Stimulated activated naive B cell treated with anti-CD40 and anti-IgM and Interleukin-4, amounts not matched to agents 10 μg/mL and 1 μg/mL and 100 μg/mL, for 72 hours (primary cell): ENCODE measurements around the gene P3R3URF.

ENCODE experiments used
- ATAC-seq, 2 donors: fragments of 150-1000 bp; cut with Tn5 transposase; replicated peaks; 2 replicates each; pipeline ENCODE4 v1.10.0; 2021; ENCODE audit warnings: moderate library complexity in 1 of 2
- DNase-seq: peaks from one replicate; pipeline ENCODE4 v3.0.0; 2021
- H3K27ac Mint-ChIP-seq: one replicate; pipeline ENCODE4 v1.8.0; 2022; ENCODE audit warnings: mild to moderate bottlenecking, mixed read lengths
- H3K27me3 Mint-ChIP-seq, 2 donors: one replicate each; pipeline ENCODE4 v1.8.0; 2022; ENCODE audit warnings: mixed read lengths in 2 of 2
- H3K36me3 Mint-ChIP-seq, 2 donors: one replicate each; pipeline ENCODE4 v1.8.0; 2022; ENCODE audit warnings: mixed read lengths in 2 of 2, mild to moderate bottlenecking in 1 of 2
- H3K4me1 Mint-ChIP-seq, 2 donors: one replicate each; pipeline ENCODE4 v1.8.0; 2022; ENCODE audit warnings: mixed read lengths in 2 of 2, mild to moderate bottlenecking in 1 of 2
- H3K4me3 Mint-ChIP-seq, 2 donors: one replicate each; pipeline ENCODE4 v1.8.0; 2022; ENCODE audit warnings: mild to moderate bottlenecking in 2 of 2, mixed read lengths in 2 of 2, moderate library complexity in 1 of 2
- H3K9me3 Mint-ChIP-seq, 2 donors: one replicate each; pipeline ENCODE4 v1.8.0; 2022; ENCODE audit warnings: mixed read lengths in 2 of 2, mild to moderate bottlenecking in 1 of 2

P3R3URF gene

GRCh38 chr1:46172321-46172720 is 4.0 kb downstream of the P3R3URF start:
- no peak for DNase-seq
- no peaks in the 10 kb centered on the region for H3K36me3 Mint-ChIP-seq
- H3K27ac Mint-ChIP-seq = no peak overlapping the region
- no peaks in the 10 kb centered on the region for H3K9me3 Mint-ChIP-seq
- peaks cover 0 to 5% of the 10 kb centered on the region in 2 donors for H3K27me3 Mint-ChIP-seq
- no peak for ATAC-seq
- H3K4me3 Mint-ChIP-seq = no peak overlapping the region
- H3K4me1 Mint-ChIP-seq = peaks cover 16 to 20% of the 10 kb centered on the region in 2 donors

DNA sequence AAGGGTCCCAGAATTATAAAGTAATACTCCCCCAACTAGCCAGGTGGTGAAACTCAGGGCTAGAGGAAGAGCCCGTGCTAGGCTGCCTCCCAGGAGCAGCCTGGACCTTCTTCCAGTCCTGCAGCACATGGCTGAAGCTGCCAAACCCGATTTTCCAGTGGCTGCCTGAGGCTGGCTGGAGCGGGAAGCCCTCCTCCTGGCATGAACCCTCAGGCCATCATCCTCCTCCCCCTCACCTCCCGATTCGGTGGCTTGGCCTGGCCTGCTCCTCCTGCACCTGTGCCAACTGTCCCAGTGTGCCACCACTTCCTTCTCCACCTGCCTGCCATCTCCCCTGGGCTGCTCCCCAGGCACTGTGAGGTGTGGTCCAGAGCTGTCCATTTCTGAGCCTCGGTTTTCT is 4.4 kb downstream of the P3R3URF start:
- no peak for DNase-seq
- ATAC-seq = no peak
- Mint-ChIP-seq H3K36me3 (no peaks in the 10 kb centered on the region), H3K27me3 (peaks cover 4 to 5% of the 10 kb centered on the region in 2 donors), H3K27ac (no peak overlapping the region), H3K4me3 (no peak overlapping the region), H3K9me3 (no peaks in the 10 kb centered on the region), H3K4me1 (peaks cover 20 to 25% of the 10 kb centered on the region in 2 donors)

GRCh38 chr1:46171351-46171750 is 4.9 kb downstream of the P3R3URF start:
- Mint-ChIP-seq H3K27me3 (peaks cover 5 to 6% of the 10 kb centered on the region in 2 donors), H3K9me3 (no peaks in the 10 kb centered on the region), H3K4me1 (peaks cover 24 to 26% of the 10 kb centered on the region in 2 donors), H3K4me3 (no peak overlapping the region), H3K36me3 (no peaks in the 10 kb centered on the region), H3K27ac (no peak overlapping the region)
- DNase-seq = no peak
- no peak for ATAC-seq

DNA sequence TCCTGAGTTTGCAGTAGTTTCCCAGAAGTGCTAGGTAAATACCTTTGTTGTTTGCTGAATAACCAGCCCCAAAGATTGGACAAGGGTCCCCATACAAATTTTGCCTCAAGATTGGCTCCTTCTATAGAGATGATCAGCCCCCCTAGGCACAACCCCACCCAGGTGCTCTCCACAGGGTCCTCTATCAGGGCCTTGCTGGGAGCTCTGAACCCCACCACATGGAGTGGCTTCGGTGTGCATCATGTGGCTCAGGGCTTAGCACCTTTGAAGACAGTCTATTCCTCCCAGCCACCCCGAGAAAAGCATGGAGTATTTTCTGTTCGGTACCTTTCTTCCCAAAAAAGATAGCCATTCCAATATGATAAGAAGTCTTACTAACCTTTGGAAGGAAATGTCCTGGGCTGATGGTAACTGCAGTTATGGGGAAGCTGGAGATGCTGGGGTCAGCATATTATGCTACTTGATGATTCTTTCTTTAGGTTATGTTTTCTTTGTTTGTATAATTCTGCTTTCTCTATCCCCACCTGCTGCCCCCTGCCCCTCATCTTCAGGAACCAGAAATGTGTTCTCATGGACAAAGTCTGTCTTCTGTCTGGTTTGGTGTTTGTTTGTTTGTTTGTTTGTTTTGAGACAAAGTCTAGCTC is 6.4 kb downstream of the P3R3URF start:
- no peak for DNase-seq
- Mint-ChIP-seq H3K27ac (no peak overlapping the region), H3K9me3 (no peaks in the 10 kb centered on the region), H3K4me3 (no peak overlapping the region), H3K36me3 (no peaks in the 10 kb centered on the region), H3K27me3 (peaks cover 5 to 12% of the 10 kb centered on the region in 2 donors), H3K4me1 (peaks cover 25 to 27% of the 10 kb centered on the region in 2 donors)
- no peak for ATAC-seq

GRCh38 chr1:46168477-46168876 is 7.8 kb downstream of the P3R3URF start:
- H3K4me1 Mint-ChIP-seq = peaks cover 25 to 27% of the 10 kb centered on the region in 2 donors
- no peaks in the 10 kb centered on the region for H3K36me3 Mint-ChIP-seq
- ATAC-seq (no peak), DNase-seq (no peak)
- H3K4me3 Mint-ChIP-seq = no peak overlapping the region
- no peak overlapping the region for H3K27ac Mint-ChIP-seq
- H3K27me3 Mint-ChIP-seq = peaks cover 14 to 16% of the 10 kb centered on the region in 2 donors
- H3K9me3 Mint-ChIP-seq = no peaks in the 10 kb centered on the region

- Mint-ChIP-seq H3K4me3 (peak overlapping the region; percentile 82 to 89), H3K27ac (peak overlapping the region; percentile 85), H3K4me1 (peaks cover 21 to 27% of the 10 kb centered on the region in 2 donors), H3K27me3 (peaks cover 14 to 16% of the 10 kb centered on the region in 2 donors), H3K9me3 (no peaks in the 10 kb centered on the region), H3K36me3 (no peaks in the 10 kb centered on the region)
- DNase-seq = no peak
- ATAC-seq = peak; percentile 59 to 63
These were observed 9.5 kb downstream of the P3R3URF start for GRCh38 chr1:46166521-46167462.

GRCh38 chr1:46160212-46160611 is 16.1 kb downstream of the P3R3URF start:
- DNase-seq (no peak), ATAC-seq (no peak)
- Mint-ChIP-seq H3K4me1 (no peaks in the 10 kb centered on the region), H3K4me3 (no peak overlapping the region), H3K36me3 (no peaks in the 10 kb centered on the region), H3K9me3 (no peaks in the 10 kb centered on the region), H3K27me3 (peaks cover 9 to 10% of the 10 kb centered on the region in 2 donors), H3K27ac (no peak overlapping the region)

- H3K27ac Mint-ChIP-seq = no peak overlapping the region
- DNase-seq (no peak), ATAC-seq (no peak)
- H3K4me3 Mint-ChIP-seq = no peak overlapping the region
- peaks cover 3 to 6% of the 10 kb centered on the region in 2 donors for H3K27me3 Mint-ChIP-seq
- peaks cover 0 to 5% of the 10 kb centered on the region in 2 donors for H3K4me1 Mint-ChIP-seq
- no peaks in the 10 kb centered on the region for H3K36me3 Mint-ChIP-seq
- H3K9me3 Mint-ChIP-seq = peaks cover 0 to 2% of the 10 kb centered on the region in 2 donors
These were observed 16.8 kb downstream of the P3R3URF start for GRCh38 chr1:46159516-46159915.

DNA sequence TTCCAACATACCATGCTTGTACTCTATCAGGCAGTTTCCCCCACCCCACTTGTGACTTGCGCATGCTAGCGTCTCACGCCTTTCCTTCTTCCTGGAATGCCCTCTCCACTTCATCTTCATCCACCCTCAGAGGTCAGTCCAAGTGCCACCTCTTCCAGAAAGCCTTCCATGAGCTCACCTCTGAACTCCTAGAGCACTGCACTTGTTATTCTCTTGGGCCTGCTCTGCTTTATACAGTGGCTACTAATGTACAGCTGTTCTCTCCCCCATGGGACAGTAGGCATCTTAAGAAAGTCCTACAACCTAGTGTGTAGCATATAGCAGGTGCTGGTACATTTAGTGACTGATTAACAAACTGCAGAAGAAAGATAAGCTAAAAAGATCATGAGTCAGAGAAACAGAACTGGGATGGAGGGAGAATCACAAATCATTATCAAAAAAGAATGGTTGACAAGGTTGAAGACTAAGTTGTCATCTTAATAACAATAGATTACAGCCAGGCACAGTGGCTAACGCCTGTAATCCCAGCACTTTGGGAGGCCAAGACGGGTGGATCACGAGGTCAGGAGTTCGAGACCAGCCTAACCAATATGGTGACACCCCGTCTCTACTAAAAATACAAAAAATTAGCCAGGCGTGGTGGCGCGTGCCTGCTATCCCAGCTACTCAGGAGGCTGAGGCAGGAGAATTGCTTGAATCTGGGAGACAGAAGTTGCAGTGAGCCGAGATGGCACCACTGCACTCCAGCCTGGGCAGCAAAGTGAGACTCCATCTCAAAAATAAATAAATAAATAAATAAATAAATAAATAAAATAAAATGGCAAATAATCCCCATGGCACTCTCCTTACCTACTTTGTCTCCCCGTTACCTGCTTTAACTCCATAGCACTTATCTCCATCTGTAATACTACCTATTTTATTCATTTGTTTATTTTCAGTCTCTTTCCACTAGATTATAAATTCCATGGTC is 17.7 kb downstream of the P3R3URF start:
- ATAC-seq = peak; percentile 48 to 56
- no peak for DNase-seq
- Mint-ChIP-seq H3K4me1 (peaks cover 3 to 14% of the 10 kb centered on the region in 2 donors), H3K36me3 (no peaks in the 10 kb centered on the region), H3K27ac (no peak overlapping the region), H3K4me3 (no peak overlapping the region), H3K27me3 (peaks cover 0 to 3% of the 10 kb centered on the region in 2 donors), H3K9me3 (peaks cover 0 to 3% of the 10 kb centered on the region in 2 donors)

DNA sequence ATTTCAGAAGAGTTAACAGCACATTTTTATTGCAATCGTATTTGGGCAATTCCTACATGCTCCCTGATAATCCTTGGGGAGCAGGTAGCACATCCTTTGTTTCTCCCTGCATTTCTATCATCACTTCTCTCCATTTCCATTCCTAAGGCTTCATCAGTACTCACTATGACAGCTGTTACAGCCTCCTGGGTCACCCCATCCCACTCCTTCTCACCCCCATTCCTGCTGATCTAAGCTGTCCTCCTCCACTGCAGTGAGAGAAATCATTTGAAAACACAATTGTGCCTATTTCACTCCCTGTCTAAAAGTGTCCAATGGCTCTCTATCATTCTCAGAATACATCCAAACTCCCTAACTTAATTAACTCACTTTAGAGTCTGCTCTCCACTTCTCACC is 18.4 kb downstream of the P3R3URF start:
- H3K4me1 Mint-ChIP-seq = peaks cover 8 to 18% of the 10 kb centered on the region in 2 donors
- ATAC-seq (no peak), DNase-seq (no peak)
- no peak overlapping the region for H3K27ac Mint-ChIP-seq
- H3K9me3 Mint-ChIP-seq = peaks cover 0 to 3% of the 10 kb centered on the region in 2 donors
- no peaks in the 10 kb centered on the region for H3K36me3 Mint-ChIP-seq
- H3K27me3 Mint-ChIP-seq = peaks cover 0 to 3% of the 10 kb centered on the region in 2 donors
- H3K4me3 Mint-ChIP-seq = no peak overlapping the region

GRCh38 chr1:46153732-46154131 is 22.6 kb downstream of the P3R3URF start:
- ATAC-seq (no peak), DNase-seq (no peak)
- H3K4me3 Mint-ChIP-seq = no peak overlapping the region
- peaks cover 26 to 47% of the 10 kb centered on the region in 2 donors for H3K4me1 Mint-ChIP-seq
- H3K27ac Mint-ChIP-seq = no peak overlapping the region
- H3K27me3 Mint-ChIP-seq = no peaks in the 10 kb centered on the region
- H3K9me3 Mint-ChIP-seq = peaks cover 0 to 3% of the 10 kb centered on the region in 2 donors
- H3K36me3 Mint-ChIP-seq = no peaks in the 10 kb centered on the region

DNA sequence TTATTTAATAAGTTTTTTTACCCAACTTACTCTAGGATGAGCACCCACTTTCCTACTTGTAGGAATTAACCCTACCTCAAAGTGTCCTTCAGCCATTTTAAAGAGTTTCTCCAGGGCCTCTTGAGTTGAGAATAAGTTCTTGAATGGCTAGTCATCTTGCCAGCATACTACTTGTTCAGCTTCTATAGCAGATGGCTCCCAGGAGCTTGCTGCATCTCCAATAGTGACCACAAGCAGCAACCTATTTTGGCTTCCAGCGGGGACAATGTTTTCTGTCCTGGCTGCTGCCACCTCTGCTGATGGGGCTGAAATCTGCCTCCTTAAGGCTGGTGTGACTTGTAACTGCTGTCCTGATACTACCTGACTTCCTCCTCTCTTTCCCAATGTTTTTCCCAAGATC is 23.1 kb downstream of the P3R3URF start:
- no peak overlapping the region for H3K4me3 Mint-ChIP-seq
- DNase-seq = no peak
- peaks cover 0 to 3% of the 10 kb centered on the region in 2 donors for H3K9me3 Mint-ChIP-seq
- peaks cover 26 to 47% of the 10 kb centered on the region in 2 donors for H3K4me1 Mint-ChIP-seq
- no peak overlapping the region for H3K27ac Mint-ChIP-seq
- H3K36me3 Mint-ChIP-seq = no peaks in the 10 kb centered on the region
- ATAC-seq = no peak
- H3K27me3 Mint-ChIP-seq = no peaks in the 10 kb centered on the region

- ATAC-seq = peak; percentile 100
- Mint-ChIP-seq H3K27ac (peak overlapping the region; percentile 80), H3K36me3 (no peaks in the 10 kb centered on the region), H3K27me3 (no peaks in the 10 kb centered on the region), H3K4me1 (peaks cover 26 to 47% of the 10 kb centered on the region in 2 donors), H3K9me3 (peaks cover 0 to 3% of the 10 kb centered on the region in 2 donors), H3K4me3 (peak overlapping the region; percentile 26 to 31)
- peak; percentile 65 for DNase-seq
These were observed 24.3 kb downstream of the P3R3URF start for GRCh38 chr1:46152016-46152415.

DNA sequence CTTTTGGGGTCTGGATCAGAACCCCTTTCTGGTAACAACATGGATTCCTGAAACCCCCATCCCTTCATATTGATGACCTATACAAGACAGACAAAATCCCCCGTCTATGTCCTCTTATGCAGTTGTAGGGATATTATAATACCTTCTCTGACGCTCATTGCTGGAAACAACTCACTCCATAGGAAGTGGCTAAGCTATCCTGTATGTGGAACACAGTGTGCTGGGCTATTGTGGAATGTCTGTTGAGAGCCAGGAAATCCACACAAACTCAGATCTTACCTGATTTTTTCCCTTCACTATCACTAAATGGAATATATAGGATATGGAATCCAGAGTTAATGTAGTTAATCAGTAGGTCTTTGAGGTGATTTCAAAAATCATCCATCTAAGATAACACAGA is 26.2 kb downstream of the P3R3URF start:
- Mint-ChIP-seq H3K27ac (no peak overlapping the region), H3K9me3 (peaks cover 0 to 3% of the 10 kb centered on the region in 2 donors), H3K4me3 (no peak overlapping the region), H3K27me3 (no peaks in the 10 kb centered on the region), H3K36me3 (no peaks in the 10 kb centered on the region), H3K4me1 (peaks cover 26 to 47% of the 10 kb centered on the region in 2 donors)
- DNase-seq (no peak), ATAC-seq (no peak)
